DOHH2 (cell line): ENCODE measurements around the gene TRIM38.

Experiments
- H3F3A ChIP-seq: fragments of 200-600 bp; sonication (generic), shearing (Covaris generic); 2 replicates; pipeline ENCODE4 v1.6.0; 2016; ENCODE audit warnings: antibody characterized with exemption, mild to moderate bottlenecking; ENCODE audit not compliant: control insufficient read depth, insufficient read depth
- H3K27ac ChIP-seq: fragments of 200-600 bp; sonication (generic); 2 replicates; pipeline ENCODE4 v1.5.1; 2014; ENCODE audit warnings: low read depth, mild to moderate bottlenecking, low read length, moderate library complexity
- H3K27me3 ChIP-seq: fragments of 200-600 bp; sonication (generic); 2 replicates; pipeline ENCODE4 v1.6.1; 2014; ENCODE audit warnings: mild to moderate bottlenecking, low read length, mixed read lengths; ENCODE audit not compliant: control insufficient read depth
- H3K36me3 ChIP-seq: fragments of 200-600 bp; sonication (generic); 2 replicates; pipeline ENCODE4 v1.6.1; 2014; ENCODE audit warnings: mild to moderate bottlenecking, low read length, moderate library complexity, mixed read lengths; ENCODE audit not compliant: control insufficient read depth
- H3K4me1 ChIP-seq: fragments of 200-600 bp; sonication (generic); 2 replicates; pipeline ENCODE4 v1.6.1; 2014; ENCODE audit warnings: mild to moderate bottlenecking, low read length, mixed read lengths; ENCODE audit not compliant: control insufficient read depth
- H3K4me2 ChIP-seq: fragments of 200-600 bp; sonication (generic); 2 replicates; pipeline ENCODE4 v1.6.0; 2014; ENCODE audit warnings: mild to moderate bottlenecking, low read length, moderate library complexity
- H3K4me3 ChIP-seq: fragments of 200-600 bp; sonication (generic); 2 replicates; pipeline ENCODE4 v1.5.1; 2014; ENCODE audit warnings: mild to moderate bottlenecking, low read length, mixed read lengths
- H3K79me2 ChIP-seq: fragments of 200-600 bp; sonication (generic); 2 replicates; pipeline ENCODE4 v1.6.1; 2014; ENCODE audit warnings: mild to moderate bottlenecking, low read length, mixed read lengths; ENCODE audit not compliant: control insufficient read depth
- H3K9me2 ChIP-seq: fragments of 200-600 bp; sonication (generic); replicated peaks from 2 replicates; pipeline ENCODE4 v1.6.1; 2014; ENCODE audit warnings: mild to moderate bottlenecking, low read length, mixed read lengths; ENCODE audit not compliant: control insufficient read depth
- H3K9me3 ChIP-seq: fragments of 200-600 bp; sonication (generic); 2 replicates; pipeline ENCODE4 v1.6.1; 2014; ENCODE audit warnings: antibody characterized with exemption, low read length, mixed read lengths; ENCODE audit not compliant: control insufficient read depth, insufficient read depth
- H4K20me1 ChIP-seq: fragments of 200-600 bp; sonication (generic); 2 replicates; pipeline ENCODE4 v1.6.0; 2014; ENCODE audit warnings: low read depth, mild to moderate bottlenecking, antibody characterized with exemption, low read length, moderate library complexity; ENCODE audit not compliant: control insufficient read depth, insufficient read depth
- CTCF ChIP-seq: fragments of 200-600 bp; sonication (generic); IDR thresholded peaks from one replicate; pipeline ENCODE4 v1.5.1; 2014; ENCODE audit warnings: antibody characterized with exemption, mild to moderate bottlenecking, low read depth, low read length; ENCODE audit not compliant: poor library complexity, severe bottlenecking
- EZH2phosphoT487 ChIP-seq: fragments of 200-600 bp; sonication (generic); IDR thresholded peaks from 2 replicates; pipeline ENCODE4 v1.6.1; 2017; ENCODE audit warnings: borderline replicate concordance, mild to moderate bottlenecking, antibody characterized with exemption, low read length, moderate library complexity, mixed read lengths

TRIM38 gene

GRCh38 chr6:25922301-25922700, 40.3 kb upstream of the TRIM38 start:
- H3K79me2 ChIP-seq: no peaks in the 10 kb centered on the region
- no peaks in the 10 kb centered on the region for H3K4me1 ChIP-seq
- H3F3A ChIP-seq: no peaks in the 10 kb centered on the region
- no peak overlapping the region for H3K4me3 ChIP-seq
- H4K20me1 ChIP-seq: no peaks in the 10 kb centered on the region
- H3K36me3 ChIP-seq: no peaks in the 10 kb centered on the region
- no peaks in the 10 kb centered on the region for H3K9me2 ChIP-seq
- TF ChIP-seq EZH2phosphoT487 (no peak), CTCF (no peak)
- H3K27me3 ChIP-seq: no peaks in the 10 kb centered on the region
- H3K9me3 ChIP-seq: no peaks in the 10 kb centered on the region
- no peak overlapping the region for H3K4me2 ChIP-seq
- H3K27ac ChIP-seq: no peak overlapping the region

- H3K9me3 ChIP-seq: no peaks in the 10 kb centered on the region
- H4K20me1 ChIP-seq: no peaks in the 10 kb centered on the region
- H3K9me2 ChIP-seq: no peaks in the 10 kb centered on the region
- no peaks in the 10 kb centered on the region for H3K79me2 ChIP-seq
- no peak overlapping the region for H3K4me2 ChIP-seq
- no peaks in the 10 kb centered on the region for H3F3A ChIP-seq
- H3K4me1 ChIP-seq: no peaks in the 10 kb centered on the region
- no peaks in the 10 kb centered on the region for H3K27me3 ChIP-seq
- no peaks in the 10 kb centered on the region for H3K36me3 ChIP-seq
- no peak overlapping the region for H3K4me3 ChIP-seq
- no peak overlapping the region for H3K27ac ChIP-seq
- TF ChIP-seq CTCF (no peak), EZH2phosphoT487 (no peak)
Measured at GRCh38 chr6:25925876-25926275, 36.7 kb upstream of the TRIM38 start.

GRCh38 chr6:25927178-25927577, 35.4 kb upstream of the TRIM38 start:
- no peaks in the 10 kb centered on the region for H3K9me3 ChIP-seq
- no peaks in the 10 kb centered on the region for H3F3A ChIP-seq
- H3K9me2 ChIP-seq: no peaks in the 10 kb centered on the region
- no peaks in the 10 kb centered on the region for H4K20me1 ChIP-seq
- no peak overlapping the region for H3K27ac ChIP-seq
- no peaks in the 10 kb centered on the region for H3K27me3 ChIP-seq
- no peaks in the 10 kb centered on the region for H3K4me1 ChIP-seq
- H3K36me3 ChIP-seq: no peaks in the 10 kb centered on the region
- no peak overlapping the region for H3K4me3 ChIP-seq
- TF ChIP-seq CTCF: no peak
- no peak for TF ChIP-seq EZH2phosphoT487
- no peaks in the 10 kb centered on the region for H3K79me2 ChIP-seq
- H3K4me2 ChIP-seq: no peak overlapping the region
